Kidney epithelial cell (primary cell): ENCODE results near the gene ZFP69B. TPM values are rescaled to one million over a fixed set of nuclear protein-coding genes. Genes with fewer than 3 reads are reported as not detected.

Experiments
- DNase-seq: peaks from one replicate; pipeline ENCODE4 v3.0.0-alpha.2; 2010; ENCODE audit warnings: low read depth
- H3K27me3 ChIP-seq: 2 replicates; pipeline ENCODE4 v1.6.0; 2011; ENCODE audit warnings: low read length; ENCODE audit not compliant: control insufficient read depth, insufficient read depth
- H3K36me3 ChIP-seq: 2 replicates; pipeline ENCODE4 v1.5.1; 2011; ENCODE audit warnings: low read length; ENCODE audit not compliant: control insufficient read depth, insufficient read depth
- H3K4me3 ChIP-seq: 2 replicates; pipeline ENCODE4 v1.5.1; 2011; ENCODE audit warnings: low read depth, mild to moderate bottlenecking, control low read depth, low read length
- CTCF ChIP-seq: IDR thresholded peaks from 2 replicates; pipeline ENCODE4 v1.5.1; 2011; ENCODE audit warnings: mild to moderate bottlenecking, moderate library complexity, low read length, control low read depth, inconsistent platforms; ENCODE audit not compliant: insufficient read depth, poor library complexity, severe bottlenecking
- total RNA-seq: library from RNA; depleted of rRNA; stranded (reverse); fragments of >200 nt; gene quantifications from 2 replicates; pipeline ENCODE4 v1.2.3, GENCODE V29; 2015

Gene ZFP69B
- total RNA-seq, 1 donor from 2014 or later, result 7.9 TPM

- DNase-seq, result no peak
- Histone ChIP-seq H3K36me3 (no peaks in the 10 kb centered on the region), H3K27me3 (no peaks in the 10 kb centered on the region), H3K4me3 (peak overlapping the region; percentile 73)
- no peak for TF ChIP-seq CTCF
Observed at GRCh38 chr1:40507973-40508372, 57.7 kb downstream of the ZFP69B start.

GRCh38 chr1:40508375-40509341 is 58.4 kb downstream of the ZFP69B start, which contains the start of gene EXO5:
TSS of gene EXO5 (plus strand) at chr1:40508767. CDS start at chr1:40514545, 5,778 bp downstream.
- peak within 1 kb of the TSS; percentile 73 for H3K4me3 ChIP-seq
- TF ChIP-seq CTCF, result no peak
- peak; percentile 29 for DNase-seq
- H3K27me3 ChIP-seq, result no peaks in the 10 kb centered on the region
- H3K36me3 ChIP-seq, result no peaks in the 10 kb centered on the region

Other genes with a start within 250 kb of the ZFP69B start
- gene TMCO2, start 202.5 kb upstream of the ZFP69B start, total RNA-seq, result not detected in 2 replicates
- 43.4 and 56.3 TPM in 2 replicates for gene ZMPSTE24, start 192.2 kb upstream of the ZFP69B start, total RNA-seq
- gene COL9A2, start 133.2 kb upstream of the ZFP69B start, total RNA-seq, result 19.7 and 20.2 TPM in 2 replicates
- gene SMAP2, start 76.7 kb upstream of the ZFP69B start, total RNA-seq, result 10.5 and 13.8 TPM in 2 replicates
- gene ZFP69, start 26.8 kb downstream of the ZFP69B start, total RNA-seq, result 4.1 and 4.3 TPM in 2 replicates
- gene EXO5, start 58.3 kb downstream of the ZFP69B start, total RNA-seq, result 10.4 and 10.7 TPM in 2 replicates
- gene ZNF684, start 81.2 kb downstream of the ZFP69B start, total RNA-seq, result 2.3 and 5.2 TPM in 2 replicates
- gene RIMS3, start 215.2 kb downstream of the ZFP69B start, total RNA-seq, result 2.9 and 3.2 TPM in 2 replicates
- 44.0 and 44.4 TPM in 2 replicates for gene NFYC, start 241.2 kb downstream of the ZFP69B start, total RNA-seq